HG03520 (cell line): ENCODE results near the gene PRKCZ.

Source experiments
- ATAC-seq: cut with Tn5 transposase; IDR thresholded peaks from one replicate; pipeline ENCODE4 v1.9.1; 2021; ENCODE audit warnings: mild to moderate bottlenecking, moderate library complexity; ENCODE audit not compliant: unreplicated experiment

PRKCZ gene

DNA sequence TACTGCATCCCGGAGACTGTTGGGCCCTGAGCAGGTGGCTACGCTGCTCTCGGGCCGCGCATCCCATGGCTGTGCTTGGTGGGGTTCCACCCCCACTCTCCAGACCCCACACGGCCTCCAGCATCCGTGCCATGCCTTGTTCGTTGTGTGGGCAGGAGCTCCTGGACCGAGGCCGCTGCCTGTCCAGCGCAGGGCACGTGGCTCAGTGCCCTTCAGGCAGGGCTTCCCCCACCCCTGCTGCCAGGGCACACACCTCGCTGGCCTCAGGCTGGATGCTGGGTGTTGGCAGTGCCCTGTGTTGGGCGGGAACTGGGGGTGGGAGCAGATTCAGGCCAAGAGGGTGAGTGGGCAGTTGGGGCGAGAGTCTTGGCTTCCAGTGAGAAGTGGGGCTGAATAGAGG is 9.9 kb downstream of the PRKCZ start:
- no peak for ATAC-seq

GRCh38 chr1:2060535-2060934 is 10.3 kb downstream of the PRKCZ start:
- ATAC-seq = no peak

GRCh38 chr1:2061065-2061778 is 11.0 kb downstream of the PRKCZ start:
- ATAC-seq = no peak

DNA sequence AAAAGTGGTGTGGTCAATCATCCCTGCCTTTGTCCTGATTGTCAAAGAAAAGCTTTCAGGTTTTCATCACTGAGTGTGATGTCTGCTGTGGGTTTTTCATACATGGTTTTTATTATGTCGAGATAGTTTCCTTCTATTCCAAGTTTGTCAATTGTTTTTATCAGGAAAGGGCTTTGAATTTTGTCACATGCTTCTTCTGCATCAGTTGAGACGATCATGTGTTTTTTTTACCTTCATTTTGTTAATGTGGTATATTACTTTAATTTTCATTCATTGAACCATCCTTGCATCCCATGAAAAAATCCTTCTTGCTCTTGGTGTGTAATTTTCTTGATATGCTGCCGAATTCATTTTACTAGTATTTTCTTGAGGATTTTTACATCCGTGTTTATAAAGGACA is 15.5 kb downstream of the PRKCZ start:
- no peak for ATAC-seq

DNA sequence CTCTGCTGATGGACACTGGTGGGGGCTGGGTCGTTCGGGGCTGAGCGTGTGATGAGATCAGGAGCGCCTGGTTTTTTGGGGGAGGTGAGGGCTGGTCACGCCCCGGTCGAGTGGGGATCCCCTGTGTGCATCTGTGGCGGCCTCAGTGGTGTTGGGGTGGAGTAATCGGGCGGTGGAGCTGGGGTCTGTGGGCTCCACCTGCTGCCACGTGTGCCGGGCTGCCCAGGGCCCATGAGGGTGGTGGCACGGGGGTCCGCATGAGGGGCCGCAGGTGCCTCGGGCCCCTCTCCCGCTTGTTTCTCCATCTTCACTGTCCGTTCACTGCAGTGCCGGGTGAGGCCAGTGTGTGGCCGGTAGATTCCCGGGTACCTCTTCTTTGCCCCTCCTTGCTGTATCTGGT is 17.2 kb downstream of the PRKCZ start:
- no peak for ATAC-seq

- ATAC-seq = no peak
These were observed 17.8 kb downstream of the PRKCZ start for GRCh38 chr1:2067981-2068380.

GRCh38 chr1:2068951-2069350 is 18.7 kb downstream of the PRKCZ start:
- ATAC-seq = no peak

- no peak for ATAC-seq
These were observed 19.8 kb downstream of the PRKCZ start for GRCh38 chr1:2070016-2070415.

GRCh38 chr1:2070800-2071530 is 20.8 kb downstream of the PRKCZ start:
- ATAC-seq = no peak

- ATAC-seq = no peak
These were observed 22.0 kb downstream of the PRKCZ start for GRCh38 chr1:2072109-2072806.

- no peak for ATAC-seq
These were observed 22.7 kb downstream of the PRKCZ start for GRCh38 chr1:2072891-2073290.

GRCh38 chr1:2073382-2074230 is 23.4 kb downstream of the PRKCZ start:
- no peak for ATAC-seq

DNA sequence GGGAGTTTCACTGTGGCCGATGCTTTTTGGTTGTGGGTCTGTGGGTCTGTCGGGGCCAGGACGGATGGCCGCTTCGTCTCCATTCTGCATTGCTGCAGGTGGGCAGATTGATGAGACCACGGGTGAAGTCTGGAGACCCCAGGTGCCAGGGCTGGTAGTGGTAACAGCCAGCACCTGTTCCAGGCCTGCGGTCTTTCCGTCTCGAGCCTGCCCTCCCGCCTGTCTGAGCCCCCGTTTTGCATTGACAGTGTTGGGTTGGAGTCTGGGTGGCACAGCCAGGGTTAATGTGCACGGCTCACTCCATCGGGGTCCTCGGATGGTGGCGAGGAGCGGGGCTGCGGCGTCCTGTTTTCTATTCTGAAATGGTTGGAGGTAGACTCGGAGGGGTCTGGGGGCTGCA is 24.2 kb downstream of the PRKCZ start:
- no peak for ATAC-seq

DNA sequence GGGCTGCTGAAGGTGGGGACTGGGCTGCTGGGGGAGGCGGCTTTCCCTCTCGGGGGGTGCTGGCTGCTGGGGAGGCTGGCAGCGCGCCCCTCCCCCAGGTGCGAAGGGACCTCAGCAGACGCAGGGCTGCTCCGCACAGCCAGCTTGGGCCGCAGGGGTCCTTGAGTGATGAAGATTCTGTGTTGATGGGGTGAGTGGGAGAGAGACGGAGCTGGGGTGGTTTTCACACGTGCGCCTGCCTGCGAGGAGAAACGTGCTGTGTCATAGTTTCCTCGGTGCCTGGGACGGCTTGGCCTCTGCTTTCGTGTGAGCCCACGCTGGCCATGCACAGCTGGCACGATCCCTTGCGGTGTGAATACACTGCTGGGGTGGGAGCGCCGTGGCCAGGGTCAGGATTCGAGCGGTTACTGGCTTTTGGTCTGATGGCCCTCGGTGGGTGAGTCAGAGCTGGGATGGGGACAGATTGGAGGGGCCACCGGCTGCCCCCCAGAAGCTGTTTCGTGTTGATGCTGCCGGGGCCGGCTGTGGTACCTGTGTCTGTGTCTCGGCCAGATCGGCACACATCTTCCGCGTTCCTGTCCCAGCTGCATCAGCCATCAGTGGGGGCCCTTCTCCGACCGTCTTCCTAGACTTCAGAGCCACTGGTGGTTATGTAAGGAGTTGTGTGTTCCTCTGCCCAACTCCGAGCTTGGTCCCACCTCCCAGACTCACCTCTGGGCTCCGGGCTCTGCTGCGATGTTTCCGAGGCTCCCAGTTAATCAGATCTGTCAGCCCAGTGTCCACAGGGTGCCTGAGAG is 24.9 kb downstream of the PRKCZ start:
- no peak for ATAC-seq

- no peak for ATAC-seq
These were observed 26.6 kb downstream of the PRKCZ start for GRCh38 chr1:2076826-2077225.

DNA sequence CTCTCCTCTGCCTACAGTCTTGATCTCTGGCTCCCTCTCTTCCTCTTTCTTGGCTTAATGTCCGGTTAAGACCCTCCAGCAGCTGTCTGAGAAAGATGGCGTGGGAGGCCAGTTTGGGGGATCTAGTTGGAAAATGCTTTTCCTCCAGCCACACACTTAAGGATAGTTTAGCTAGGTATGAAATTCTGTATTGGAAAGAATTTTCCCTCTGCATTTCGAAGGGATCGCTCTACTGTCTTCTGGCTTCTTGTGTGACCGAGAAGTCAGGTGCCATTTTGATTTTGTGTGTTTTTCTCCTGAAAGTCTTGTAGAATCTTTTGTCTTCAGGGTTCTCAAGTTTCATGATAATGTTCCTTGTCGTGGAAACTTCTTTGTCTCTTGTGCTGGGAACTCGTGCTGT is 28.0 kb downstream of the PRKCZ start:
- ATAC-seq = no peak

DNA sequence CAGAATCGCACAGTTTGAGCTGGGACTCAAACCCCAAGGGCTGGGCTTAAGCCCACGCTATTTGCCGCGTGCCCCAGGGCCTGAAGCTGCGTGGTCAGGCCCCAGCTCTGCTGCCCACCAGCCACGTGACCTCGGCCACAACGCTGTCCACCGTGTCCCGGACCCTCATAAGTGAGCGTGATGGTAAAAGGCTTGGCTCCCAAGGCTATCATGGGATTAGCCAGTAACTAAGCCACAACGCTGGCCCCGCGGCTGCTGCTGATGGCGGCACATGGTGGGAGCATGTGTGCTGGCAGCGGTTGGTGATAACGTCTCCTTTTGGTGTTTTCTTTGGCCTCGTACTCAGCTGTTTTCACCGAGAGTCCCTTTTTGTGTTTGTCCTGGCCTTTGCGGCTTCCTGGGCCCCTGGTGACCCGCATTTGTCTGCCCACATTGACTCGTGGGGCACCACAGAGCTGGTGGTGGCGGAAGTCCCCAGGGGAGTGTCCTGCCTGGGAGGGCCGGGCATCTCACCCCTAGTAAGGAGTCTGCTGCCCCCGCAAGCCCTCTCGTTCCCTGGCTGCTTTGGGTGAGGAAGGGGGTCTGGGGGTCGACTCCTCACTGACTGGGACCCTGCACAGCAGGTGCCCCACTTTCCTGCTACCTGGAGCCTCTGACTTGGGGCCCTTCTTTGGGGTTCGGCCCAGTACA is 29.3 kb downstream of the PRKCZ start:
- no peak for ATAC-seq

- no peak for ATAC-seq
These were observed 29.9 kb downstream of the PRKCZ start for GRCh38 chr1:2080140-2080539.

- ATAC-seq = no peak
These were observed 30.7 kb downstream of the PRKCZ start for GRCh38 chr1:2080884-2081283.
